Panc1 (cell line): ENCODE results near the gene NCK2. TPM values are rescaled to one million over a fixed set of nuclear protein-coding genes. Genes with fewer than 3 reads are reported as not detected.

Experiments
- ATAC-seq: fragments of 200-7000 bp; cut with Tn5 transposase; 2 replicates; pipeline ENCODE4 v1.9.1; 2020; ENCODE audit warnings: mild to moderate bottlenecking, moderate library complexity
- BruUV-seq: library from RNA; stranded (reverse); fragments of 400-500 nt; replicated peaks from 2 replicates; lab custom pipeline; 2021; lab: Mats Ljungman, UMichigan
- CTCF ChIA-PET: fragments of 300-600 bp; sonication (Branson Sonifier 250); formaldehyde crosslinking; loops from one replicate; lab custom pipeline; 2022; ENCODE audit warnings: antibody characterized with exemption; lab: Charles Lee
- POLR2A ChIA-PET: fragments of 300-600 bp; sonication (Branson Sonifier 250); formaldehyde crosslinking; loops from one replicate; lab custom pipeline; 2022; ENCODE audit warnings: antibody characterized with exemption; lab: Charles Lee
- DNase-seq: peaks from one replicate; pipeline ENCODE4 v3.0.0-alpha.2; 2010; ENCODE audit warnings: low read depth, low spot score
- H3K27ac ChIP-seq: 2 replicates; pipeline ENCODE4 v1.5.1; 2011; ENCODE audit warnings: mild to moderate bottlenecking, low read length, inconsistent platforms
- H3K27me3 ChIP-seq: fragments of 200-500 bp; sonication (Bioruptor generic); 2 replicates; pipeline ENCODE4 v1.6.0; 2014; ENCODE audit warnings: low read length, inconsistent platforms; ENCODE audit not compliant: control insufficient read depth, insufficient read depth
- H3K36me3 ChIP-seq: fragments of 200-500 bp; sonication (Bioruptor generic); 2 replicates; pipeline ENCODE4 v1.5.1; 2014; ENCODE audit warnings: inconsistent platforms, mild to moderate bottlenecking, low read length, moderate library complexity; ENCODE audit not compliant: control insufficient read depth, insufficient read depth
- H3K4me1 ChIP-seq: 2 replicates; pipeline ENCODE4 v1.5.1; 2011; ENCODE audit warnings: inconsistent platforms, mild to moderate bottlenecking, low read length, moderate library complexity; ENCODE audit not compliant: control insufficient read depth, insufficient read depth
- H3K4me3 ChIP-seq, 2 experiments: 2 replicates each; pipeline ENCODE4 v1.5.1; 2011 to 2012; ENCODE audit warnings: low read depth in 2 of 2, low read length in 2 of 2, mild to moderate bottlenecking in 2 of 2, inconsistent platforms in 1 of 2, moderate library complexity in 1 of 2
- H3K9me3 ChIP-seq: fragments of 200-500 bp; sonication (Bioruptor generic); 2 replicates; pipeline ENCODE4 v1.5.1; 2014; ENCODE audit warnings: low read depth, mild to moderate bottlenecking, inconsistent platforms, low read length, moderate library complexity; ENCODE audit not compliant: control insufficient read depth, insufficient read depth
- POLR2AphosphoS5 ChIP-seq: IDR thresholded peaks from 2 replicates; pipeline ENCODE4 v1.6.1; 2012; ENCODE audit warnings: mild to moderate bottlenecking, low read depth, low read length, moderate library complexity
- REST ChIP-seq, 2 experiments: IDR thresholded peaks; 2 replicates each; pipeline ENCODE4 v1.6.1; 2011 to 2012; ENCODE audit warnings: low read depth in 2 of 2, control low read depth in 1 of 2, low read length in 1 of 2, mild to moderate bottlenecking in 1 of 2, moderate library complexity in 1 of 2; ENCODE audit not compliant: insufficient read depth in 1 of 2
- SIN3A ChIP-seq: IDR thresholded peaks from 2 replicates; pipeline ENCODE4 v1.6.1; 2012; ENCODE audit warnings: low read depth, mild to moderate bottlenecking, low read length, moderate library complexity, borderline replicate concordance; ENCODE audit not compliant: insufficient read depth
- TCF7L2 ChIP-seq: IDR thresholded peaks from 2 replicates; pipeline ENCODE4 v1.6.1; 2011; ENCODE audit warnings: mild to moderate bottlenecking, low read depth, low read length, inconsistent platforms
- in situ Hi-C: cut with HindIII; loops from 2 replicates; pipeline ENCODE4 v1.10.0; 2016; ENCODE audit warnings: low sequenced_read_pairs, low pct_unique_long_range_greater_than_20kb
- intact Hi-C: fragments of 100-400 bp; cut with micrococcal nuclease; formaldehyde crosslinking; loops from one replicate; pipeline ENCODE4 v1.10.0; 2022; ENCODE audit not compliant: unreplicated experiment
- total RNA-seq: library from RNA; stranded (reverse); gene quantifications from one replicate; pipeline ENCODE4 v1.2.1, GENCODE V29; 2021; ENCODE audit not compliant: unreplicated experiment
- TF ChIP-seq, protein P1 (sequence below): fragments of 450-650 bp; IDR thresholded peaks from 2 replicates; pipeline ENCODE4 v1.5.1; 2017; ENCODE audit warnings: mild to moderate bottlenecking

NCK2 gene
- total RNA-seq, 1 experiment from 2014 or later: 60.7 TPM

DNA sequence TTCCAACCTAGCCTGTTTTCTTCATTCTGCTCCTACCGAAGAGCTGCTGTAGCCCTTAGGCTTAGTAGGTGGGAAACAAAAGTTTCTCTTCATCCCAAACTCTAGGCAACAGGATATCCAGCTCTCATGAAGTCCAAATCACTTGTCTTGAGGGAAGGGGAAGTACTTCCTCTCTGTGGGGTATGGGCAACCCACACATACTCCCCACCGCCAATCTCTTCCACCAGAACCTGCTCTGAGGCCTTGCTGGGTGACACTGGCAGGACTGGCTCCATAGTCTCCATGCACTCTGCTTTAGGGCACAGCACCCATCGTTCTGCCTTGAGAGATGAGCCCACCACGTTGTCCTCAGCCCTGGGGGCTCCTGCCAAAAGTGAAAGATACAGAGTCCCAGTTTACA, 173.0 kb downstream of the NCK2 start:
- Histone ChIP-seq H3K27me3 (no peaks in the 10 kb centered on the region), H3K27ac (no peak overlapping the region; the same call in 1 of the 2 replicates), H3K9me3 (no peaks in the 10 kb centered on the region), H3K36me3 (no peaks in the 10 kb centered on the region), H3K4me3 (no peak overlapping the region), H3K4me1 (peaks cover 4% of the 10 kb centered on the region; the same call in 1 of the 2 replicates)
- ATAC-seq (no peak), DNase-seq (no peak)
- CTCF ChIA-PET: no interaction called here
- in situ Hi-C loops: no loop called here
- POLR2A ChIA-PET: no interaction called here
- BruUV-seq: no TSS peak
- TF ChIP-seq, protein P1, sequence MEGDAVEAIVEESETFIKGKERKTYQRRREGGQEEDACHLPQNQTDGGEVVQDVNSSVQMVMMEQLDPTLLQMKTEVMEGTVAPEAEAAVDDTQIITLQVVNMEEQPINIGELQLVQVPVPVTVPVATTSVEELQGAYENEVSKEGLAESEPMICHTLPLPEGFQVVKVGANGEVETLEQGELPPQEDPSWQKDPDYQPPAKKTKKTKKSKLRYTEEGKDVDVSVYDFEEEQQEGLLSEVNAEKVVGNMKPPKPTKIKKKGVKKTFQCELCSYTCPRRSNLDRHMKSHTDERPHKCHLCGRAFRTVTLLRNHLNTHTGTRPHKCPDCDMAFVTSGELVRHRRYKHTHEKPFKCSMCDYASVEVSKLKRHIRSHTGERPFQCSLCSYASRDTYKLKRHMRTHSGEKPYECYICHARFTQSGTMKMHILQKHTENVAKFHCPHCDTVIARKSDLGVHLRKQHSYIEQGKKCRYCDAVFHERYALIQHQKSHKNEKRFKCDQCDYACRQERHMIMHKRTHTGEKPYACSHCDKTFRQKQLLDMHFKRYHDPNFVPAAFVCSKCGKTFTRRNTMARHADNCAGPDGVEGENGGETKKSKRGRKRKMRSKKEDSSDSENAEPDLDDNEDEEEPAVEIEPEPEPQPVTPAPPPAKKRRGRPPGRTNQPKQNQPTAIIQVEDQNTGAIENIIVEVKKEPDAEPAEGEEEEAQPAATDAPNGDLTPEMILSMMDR: no peak
- TF ChIP-seq TCF7L2: no peak
- TF ChIP-seq POLR2AphosphoS5: no peak
- no peak for TF ChIP-seq SIN3A
- TF ChIP-seq REST (IDR thresholded peaks at IDR 0.05; ENCODE audit: insufficient read depth in 1 of 2, low read depth in 2 of 2, low read length in 1 of 2): no peak
- intact Hi-C loops: no loop called here

DNA sequence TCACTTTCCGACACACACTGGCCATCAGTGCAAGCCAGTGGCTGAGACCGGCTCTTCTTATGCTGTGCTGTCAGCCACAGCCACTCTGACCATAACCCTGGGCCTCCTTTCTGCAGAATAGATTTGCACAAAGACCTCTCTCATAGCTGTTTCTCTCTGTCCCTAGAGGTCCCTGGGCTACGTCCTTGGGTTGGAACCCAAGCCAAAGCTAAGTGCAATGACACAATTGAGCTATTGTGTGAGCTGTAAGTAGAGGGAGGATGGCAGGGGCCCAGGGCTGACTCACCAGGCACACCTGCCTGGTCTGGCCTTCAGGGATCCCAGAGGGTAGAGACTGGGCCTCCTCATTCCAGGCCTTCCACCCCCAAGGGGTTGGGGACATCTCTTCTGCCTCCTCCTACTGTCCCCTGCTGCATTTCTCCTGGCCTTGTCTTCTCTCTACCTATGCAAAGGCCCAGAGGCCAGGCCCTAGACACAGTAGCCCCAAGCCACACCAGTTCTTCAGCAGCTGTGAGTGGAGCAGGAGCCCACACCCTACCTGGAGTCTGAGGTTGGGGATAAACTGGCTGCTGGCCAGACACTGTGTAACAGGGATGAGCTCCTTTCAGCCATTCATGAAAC, 174.6 kb downstream of the NCK2 start:
- TF ChIP-seq TCF7L2: no peak
- TF ChIP-seq, protein P1: no peak
- no peak for TF ChIP-seq REST (IDR thresholded peaks at IDR 0.05; ENCODE audit: insufficient read depth in 1 of 2, low read depth in 2 of 2, low read length in 1 of 2)
- TF ChIP-seq SIN3A: no peak
- TF ChIP-seq POLR2AphosphoS5: no peak
- peak; percentile 87 for ATAC-seq
- intact Hi-C loops: no loop called here
- Histone ChIP-seq H3K4me1 (peaks cover 4% of the 10 kb centered on the region; the same call in 1 of the 2 replicates), H3K4me3 (no peak overlapping the region), H3K27me3 (no peaks in the 10 kb centered on the region), H3K27ac (peak overlapping the region; percentile 14; the same call in 1 of the 2 replicates), H3K9me3 (no peaks in the 10 kb centered on the region), H3K36me3 (no peaks in the 10 kb centered on the region)
- POLR2A ChIA-PET: no interaction called here
- DNase-seq: no peak
- BruUV-seq: no TSS peak
- CTCF ChIA-PET: interaction anchor here (0.6 to 0.8 kb wide), 3 partner anchors 11 to 641 kb away, joined by 3 to 8 read pairs (median 3); no protein-coding TSS in a partner anchor
- in situ Hi-C loops: no loop called here
